Lower lobe of right lung (tissue), 2 donors: ENCODE data around the gene BLTP1. TPM values are rescaled to one million over a fixed set of nuclear protein-coding genes. Genes with fewer than 3 reads are reported as not detected.

Experiments used
- ATAC-seq, 2 donors: fragments of 200-7000 bp; cut with Tn5 transposase; one replicate each; pipeline ENCODE4 v1.9.1; 2020 to 2022; ENCODE audit warnings: mild to moderate bottlenecking in 2 of 2, moderate library complexity in 2 of 2
- DNase-seq: peaks from one replicate; pipeline ENCODE4 v3.0.0-alpha.2; 2020
- H3K27ac ChIP-seq: fragments of 200-600 bp; one replicate; pipeline ENCODE4 v1.8.0; 2022
- H3K27me3 ChIP-seq: fragments of 200-600 bp; one replicate; pipeline ENCODE4 v1.8.0; 2022; ENCODE audit warnings: low read depth
- H3K36me3 ChIP-seq: fragments of 200-600 bp; one replicate; pipeline ENCODE4 v1.8.0; 2022; ENCODE audit warnings: mild to moderate bottlenecking
- H3K4me1 ChIP-seq: fragments of 200-600 bp; one replicate; pipeline ENCODE4 v1.8.0; 2022
- H3K4me3 ChIP-seq: fragments of 200-600 bp; one replicate; pipeline ENCODE4 v1.8.0; 2022; ENCODE audit warnings: mild to moderate bottlenecking
- H3K9me3 ChIP-seq: fragments of 200-600 bp; one replicate; pipeline ENCODE4 v1.8.0; 2022
- intact Hi-C: fragments of 100-400 bp; cut with DNase I; formaldehyde crosslinking; loops from one replicate; pipeline ENCODE4 v1.11.0; 2022
- total RNA-seq: library from RNA; stranded (reverse); fragmentation: NEBNext Ultra II Directional; extraction: Animal tissue kit (Norgen Biotek cat#: 25700); gene quantifications from one replicate; pipeline ENCODE4 v1.2.1, GENCODE V29; 2021
- TF ChIP-seq, protein P1 (sequence below): fragments of 200-600 bp; IDR thresholded peaks from one replicate; pipeline ENCODE4 v1.8.0; 2022; ENCODE audit warnings: antibody characterized with exemption, mild to moderate bottlenecking
- donor health status: DM: no; HTN: yes; CAD: no; lungs with severe emphysema.

BLTP1 gene
- total RNA-seq, 1 donor from 2014 or later = 84.4 TPM

DNA sequence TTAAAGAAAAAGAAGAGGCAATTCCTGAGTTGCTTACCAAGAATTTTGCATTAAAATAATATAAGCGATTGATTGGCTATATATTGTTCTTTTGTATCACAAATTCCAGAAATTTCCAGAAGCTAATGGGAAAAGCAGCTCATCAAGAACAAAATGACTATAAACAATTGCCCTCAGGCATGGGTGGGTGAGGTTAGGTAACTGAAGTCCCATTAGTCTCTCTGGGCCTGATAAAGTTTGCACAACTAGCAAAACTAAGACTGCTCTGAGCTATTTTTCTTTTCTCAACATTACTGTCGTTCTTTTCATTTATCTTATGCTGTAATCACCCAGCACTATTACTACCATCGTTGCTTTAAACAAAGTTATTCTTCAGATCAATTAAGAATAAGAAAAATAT, 19.2 kb upstream of the BLTP1 start:
- ATAC-seq (no peak), DNase-seq (no peak)
- peaks cover 8% of the 10 kb centered on the region for H3K27me3 ChIP-seq
- no peak overlapping the region for H3K27ac ChIP-seq
- H3K4me3 ChIP-seq = no peak overlapping the region
- H3K4me1 ChIP-seq = no peaks in the 10 kb centered on the region
- intact Hi-C loops = no loop called here
- H3K36me3 ChIP-seq = no peaks in the 10 kb centered on the region
- no peaks in the 10 kb centered on the region for H3K9me3 ChIP-seq
- TF ChIP-seq, protein P1, sequence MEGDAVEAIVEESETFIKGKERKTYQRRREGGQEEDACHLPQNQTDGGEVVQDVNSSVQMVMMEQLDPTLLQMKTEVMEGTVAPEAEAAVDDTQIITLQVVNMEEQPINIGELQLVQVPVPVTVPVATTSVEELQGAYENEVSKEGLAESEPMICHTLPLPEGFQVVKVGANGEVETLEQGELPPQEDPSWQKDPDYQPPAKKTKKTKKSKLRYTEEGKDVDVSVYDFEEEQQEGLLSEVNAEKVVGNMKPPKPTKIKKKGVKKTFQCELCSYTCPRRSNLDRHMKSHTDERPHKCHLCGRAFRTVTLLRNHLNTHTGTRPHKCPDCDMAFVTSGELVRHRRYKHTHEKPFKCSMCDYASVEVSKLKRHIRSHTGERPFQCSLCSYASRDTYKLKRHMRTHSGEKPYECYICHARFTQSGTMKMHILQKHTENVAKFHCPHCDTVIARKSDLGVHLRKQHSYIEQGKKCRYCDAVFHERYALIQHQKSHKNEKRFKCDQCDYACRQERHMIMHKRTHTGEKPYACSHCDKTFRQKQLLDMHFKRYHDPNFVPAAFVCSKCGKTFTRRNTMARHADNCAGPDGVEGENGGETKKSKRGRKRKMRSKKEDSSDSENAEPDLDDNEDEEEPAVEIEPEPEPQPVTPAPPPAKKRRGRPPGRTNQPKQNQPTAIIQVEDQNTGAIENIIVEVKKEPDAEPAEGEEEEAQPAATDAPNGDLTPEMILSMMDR = no peak

DNA sequence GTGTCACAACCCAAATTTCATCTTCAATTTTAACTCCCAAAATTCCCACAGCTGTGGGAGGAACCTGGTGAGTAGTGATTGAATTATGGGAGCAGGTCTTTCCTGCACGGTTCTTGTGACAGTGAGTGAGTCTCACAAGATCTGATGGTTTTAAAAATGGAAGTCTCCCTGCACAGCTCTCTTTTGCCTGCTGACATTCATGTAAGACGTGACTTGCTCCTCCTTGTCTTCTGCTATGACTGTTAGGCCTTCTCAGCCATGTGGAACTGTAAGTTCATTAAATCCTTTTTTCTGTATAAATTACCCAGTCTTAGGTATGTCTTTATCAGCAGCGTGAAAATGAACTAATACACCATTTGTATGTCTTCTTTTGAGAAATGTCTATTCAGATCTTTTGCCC, 13.0 kb upstream of the BLTP1 start:
- Histone ChIP-seq H3K4me3 (no peak overlapping the region), H3K4me1 (no peaks in the 10 kb centered on the region), H3K27me3 (peaks cover 8% of the 10 kb centered on the region), H3K9me3 (no peaks in the 10 kb centered on the region), H3K36me3 (no peaks in the 10 kb centered on the region), H3K27ac (no peak overlapping the region)
- intact Hi-C loops = no loop called here
- ATAC-seq (no peak), DNase-seq (no peak)
- TF ChIP-seq, protein P1 = no peak

DNA sequence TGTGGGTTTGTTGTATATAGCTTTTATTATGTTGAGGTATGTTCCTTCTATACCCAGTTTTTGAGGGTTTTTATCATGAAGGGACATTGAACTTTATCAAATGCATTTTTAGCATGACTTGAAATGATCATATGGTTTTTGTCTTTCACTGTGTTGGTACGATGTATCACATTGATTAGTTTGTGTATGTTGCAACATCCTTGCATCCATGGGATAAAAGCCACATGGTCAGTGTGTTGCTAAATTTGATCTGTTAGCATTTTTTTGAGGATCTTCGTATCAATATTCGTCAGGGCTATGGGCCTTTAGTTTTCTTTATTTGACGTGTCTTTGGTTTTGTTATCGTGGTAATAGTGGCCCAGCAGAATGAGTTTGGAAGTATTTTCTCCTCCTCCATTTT, 11.3 kb upstream of the BLTP1 start:
- H3K36me3 ChIP-seq = no peaks in the 10 kb centered on the region
- DNase-seq (no peak), ATAC-seq (no peak)
- H3K27ac ChIP-seq = no peak overlapping the region
- H3K4me3 ChIP-seq = no peak overlapping the region
- intact Hi-C loops = no loop called here
- H3K4me1 ChIP-seq = no peaks in the 10 kb centered on the region
- H3K27me3 ChIP-seq = peaks cover 8% of the 10 kb centered on the region
- H3K9me3 ChIP-seq = no peaks in the 10 kb centered on the region
- TF ChIP-seq, protein P1 = no peak

DNA sequence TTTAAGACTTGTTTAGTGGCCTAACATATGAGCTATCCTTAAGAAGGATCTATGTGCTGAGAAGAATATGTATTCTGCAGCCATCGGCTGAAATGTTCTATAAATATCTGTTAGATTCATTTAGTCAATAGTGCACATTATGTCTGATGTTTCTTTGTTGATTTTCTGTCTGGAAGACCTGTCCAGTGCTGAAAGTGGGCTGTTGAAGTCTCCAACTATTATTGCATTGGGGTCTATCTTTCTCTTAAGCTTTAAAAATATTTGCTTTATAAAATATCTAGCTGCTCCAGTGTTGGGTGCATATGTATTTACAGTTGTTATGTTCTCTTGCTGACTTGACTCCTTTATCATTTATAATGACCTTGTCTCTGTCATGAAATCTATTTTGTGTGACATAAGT, 9.4 kb upstream of the BLTP1 start:
- no peaks in the 10 kb centered on the region for H3K36me3 ChIP-seq
- H3K27ac ChIP-seq = no peak overlapping the region
- intact Hi-C loops = no loop called here
- TF ChIP-seq, protein P1 = no peak
- DNase-seq (no peak), ATAC-seq (no peak)
- H3K27me3 ChIP-seq = no peaks in the 10 kb centered on the region
- no peak overlapping the region for H3K4me3 ChIP-seq
- H3K9me3 ChIP-seq = no peaks in the 10 kb centered on the region
- no peaks in the 10 kb centered on the region for H3K4me1 ChIP-seq

DNA sequence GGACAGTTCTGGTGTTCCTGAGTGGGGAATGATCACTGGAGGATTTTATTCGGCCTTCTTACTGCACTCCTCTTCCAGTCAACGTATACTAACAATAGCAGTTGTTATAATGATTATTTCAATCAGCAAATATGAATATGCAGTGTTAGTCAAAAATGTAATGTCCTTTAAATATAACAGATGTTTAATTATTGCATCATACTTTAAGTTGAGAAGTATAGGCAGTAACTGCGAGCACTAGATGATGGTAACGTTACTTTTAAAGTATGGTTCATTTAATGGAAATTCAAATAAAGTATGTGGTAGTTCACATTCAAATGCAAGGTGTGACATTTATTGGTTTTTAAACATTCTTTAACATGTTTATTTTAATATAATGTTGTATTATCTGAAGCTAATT, 5.5 kb upstream of the BLTP1 start:
- H3K4me1 ChIP-seq = peaks cover 5% of the 10 kb centered on the region
- DNase-seq (no peak), ATAC-seq (no peak)
- intact Hi-C loops = no loop called here
- H3K27ac ChIP-seq = no peak overlapping the region
- H3K4me3 ChIP-seq = no peak overlapping the region
- no peaks in the 10 kb centered on the region for H3K27me3 ChIP-seq
- no peaks in the 10 kb centered on the region for H3K36me3 ChIP-seq
- TF ChIP-seq, protein P1 = no peak
- no peaks in the 10 kb centered on the region for H3K9me3 ChIP-seq

DNA sequence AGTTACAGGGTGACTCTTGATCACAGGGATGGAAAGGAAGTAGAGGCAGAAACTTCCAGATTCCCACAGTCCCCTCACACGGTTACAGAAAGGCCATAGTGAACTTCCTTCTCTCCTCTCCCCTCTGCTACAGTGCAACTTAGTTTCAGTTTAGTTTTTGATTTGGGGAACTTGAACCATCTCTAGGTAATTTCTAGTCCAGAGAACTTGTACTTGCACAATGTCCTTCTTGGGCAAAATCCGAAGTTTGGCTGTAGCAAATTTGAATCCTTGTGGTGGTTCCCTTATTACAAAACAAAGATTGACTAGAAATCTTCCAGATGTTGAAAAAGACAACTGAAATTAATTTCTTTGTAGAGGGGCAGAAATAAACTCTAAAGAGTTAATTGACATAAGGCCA, 1.2 kb upstream of the BLTP1 start:
- no peaks in the 10 kb centered on the region for H3K36me3 ChIP-seq
- ATAC-seq (peak in 1 of 2 donors; percentile 12), DNase-seq (no peak)
- peaks cover 18% of the 10 kb centered on the region for H3K4me1 ChIP-seq
- peak overlapping the region; percentile 97 for H3K4me3 ChIP-seq
- intact Hi-C loops = no loop called here
- H3K27me3 ChIP-seq = no peaks in the 10 kb centered on the region
- TF ChIP-seq, protein P1 = no peak
- no peaks in the 10 kb centered on the region for H3K9me3 ChIP-seq
- peak overlapping the region; percentile 98 for H3K27ac ChIP-seq
